Activated CD4-positive, alpha-beta T cell treated with anti-CD3 and anti-CD28 coated beads for 36 hours (primary cell): ENCODE data around the gene SRA1. TPM values are rescaled to one million over a fixed set of nuclear protein-coding genes. Genes with fewer than 3 reads are reported as not detected.
A peak's percentile ranks its signal among the peaks of the same experiment; 100 is the strongest.
"Not testable (repeated sequence)": the region's sequence is repeated elsewhere in the genome, so short reads cannot be mapped to it uniquely, and the experiment has no call there.

Source experiments
- ATAC-seq: fragments of 200-7000 bp; cut with Tn5 transposase; one replicate; pipeline ENCODE4 v1.10.0; 2021; ENCODE audit warnings: mild to moderate bottlenecking, moderate library complexity
- CTCF ChIA-PET: fragments of 350-600 bp; sonication (Branson Sonifier 250); formaldehyde crosslinking; loops from one replicate; lab custom pipeline; 2021; ENCODE audit warnings: antibody characterized with exemption; lab: Charles Lee
- POLR2A ChIA-PET: fragments of 350-600 bp; sonication (Branson Sonifier 250); formaldehyde crosslinking; loops from one replicate; lab custom pipeline; 2021; ENCODE audit warnings: antibody characterized with exemption, inconsistent platforms; lab: Charles Lee
- DNase-seq: peaks from one replicate; pipeline ENCODE4 v3.0.0-alpha.2; 2020
- H3K27ac Mint-ChIP-seq: one replicate; pipeline ENCODE4 v1.8.0; 2021; ENCODE audit warnings: mixed read lengths
- H3K27me3 Mint-ChIP-seq: one replicate; pipeline ENCODE4 v1.8.0; 2021; ENCODE audit warnings: mixed read lengths
- H3K36me3 Mint-ChIP-seq: one replicate; pipeline ENCODE4 v1.8.0; 2021; ENCODE audit warnings: low read depth, mixed read lengths
- H3K4me1 Mint-ChIP-seq: one replicate; pipeline ENCODE4 v1.8.0; 2021; ENCODE audit warnings: mixed read lengths
- H3K4me3 Mint-ChIP-seq: one replicate; pipeline ENCODE4 v1.8.0; 2021; ENCODE audit warnings: mild to moderate bottlenecking, moderate library complexity, mixed read lengths
- H3K9me3 Mint-ChIP-seq: one replicate; pipeline ENCODE4 v1.8.0; 2021; ENCODE audit warnings: low read depth, mixed read lengths
- intact Hi-C, 2 experiments: fragments of 100-400 bp; cut with DNase I in 1 of 2; cut with micrococcal nuclease in 1 of 2; formaldehyde crosslinking; loops; one replicate each; pipeline versions ENCODE4 v1.14.2 to v1.15.1; 2022 to 2024; cut with DNase I, micrococcal nuclease
- total RNA-seq, 2 experiments: library from RNA; stranded (reverse); gene quantifications; one replicate each; pipeline ENCODE4 v1.2.3, GENCODE V29; 2021

SRA1 gene
- total RNA-seq, 2 experiments from 2014 or later = 33.2 to 47.3 TPM

DNA sequence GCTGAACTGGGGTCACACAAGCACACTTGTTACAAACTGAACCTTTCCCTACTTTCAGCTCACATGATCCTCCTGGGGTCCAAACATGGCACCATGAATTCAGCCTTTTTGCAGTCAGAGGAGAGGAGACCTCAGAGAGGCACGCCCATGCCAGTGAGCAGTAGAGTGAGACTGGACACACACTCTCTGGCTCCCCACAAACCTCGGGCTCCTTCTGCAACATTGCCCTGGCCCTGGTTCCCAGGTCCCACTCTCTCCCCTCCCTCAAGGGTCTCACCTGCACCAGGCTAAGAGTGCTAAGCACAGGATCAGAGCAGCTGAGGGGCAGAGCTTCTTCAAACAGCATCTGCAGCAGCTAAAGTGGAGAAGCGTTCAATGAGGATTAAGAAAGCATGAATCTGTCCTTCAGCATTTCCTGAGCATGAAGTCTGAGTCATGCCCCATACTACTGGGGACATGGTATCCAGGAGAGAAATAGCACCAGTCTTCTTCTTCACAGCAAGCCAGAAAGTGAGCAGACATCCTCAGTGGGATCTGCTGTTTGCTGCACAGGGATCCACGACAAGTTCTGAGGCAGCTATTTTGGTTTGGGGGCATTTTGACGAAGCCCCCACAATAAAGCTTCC is 34.6 kb upstream of the SRA1 start:
- CTCF ChIA-PET = interaction anchor here (0.6 to 0.8 kb wide), 3 partner anchors 43 to 180 kb away, joined by 3 to 4 read pairs (median 4); no protein-coding TSS in a partner anchor
- DNase-seq = no peak
- intact Hi-C loops = no loop called here
- peaks cover 2% of the 10 kb centered on the region for H3K4me1 Mint-ChIP-seq
- H3K4me3 Mint-ChIP-seq = no peak overlapping the region
- no peak for ATAC-seq
- no peaks in the 10 kb centered on the region for H3K9me3 Mint-ChIP-seq
- H3K27ac Mint-ChIP-seq = no peak overlapping the region
- no peaks in the 10 kb centered on the region for H3K27me3 Mint-ChIP-seq
- no peaks in the 10 kb centered on the region for H3K36me3 Mint-ChIP-seq
- POLR2A ChIA-PET = no interaction called here

GRCh38 chr5:140590861-140591260 is 33.6 kb upstream of the SRA1 start:
- Mint-ChIP-seq H3K27ac (no peak overlapping the region), H3K9me3 (no peaks in the 10 kb centered on the region), H3K36me3 (no peaks in the 10 kb centered on the region), H3K27me3 (no peaks in the 10 kb centered on the region), H3K4me3 (no peak overlapping the region), H3K4me1 (peaks cover 2% of the 10 kb centered on the region)
- DNase-seq (no peak), ATAC-seq (no peak)
- CTCF ChIA-PET = no interaction called here
- intact Hi-C loops = no loop called here
- POLR2A ChIA-PET = no interaction called here

- intact Hi-C loops = no loop called here
- H3K36me3 Mint-ChIP-seq = no peaks in the 10 kb centered on the region
These were observed 31.2 kb upstream of the SRA1 start for GRCh38 chr5:140588311-140589070.

GRCh38 chr5:140587495-140587894 is 30.2 kb upstream of the SRA1 start:
- Mint-ChIP-seq H3K27ac (no peak overlapping the region), H3K4me3 (no peak overlapping the region), H3K27me3 (no peaks in the 10 kb centered on the region), H3K9me3 (peaks cover 2% of the 10 kb centered on the region), H3K4me1 (no peaks in the 10 kb centered on the region), H3K36me3 (no peaks in the 10 kb centered on the region)
- ATAC-seq (no peak), DNase-seq (no peak)
- ChIA-PET POLR2A (no interaction called here), CTCF (no interaction called here)
- intact Hi-C loops = no loop called here

More at GRCh38 chr5:140588311-140589070, 31.2 kb upstream of the SRA1 start:
- Mint-ChIP-seq H3K27ac (no peak overlapping the region), H3K4me3 (no peak overlapping the region), H3K27me3 (no peaks in the 10 kb centered on the region), H3K9me3 (peaks cover 2% of the 10 kb centered on the region), H3K4me1 (peaks cover 2% of the 10 kb centered on the region)
- no peak for ATAC-seq
- DNase-seq = no peak
- POLR2A ChIA-PET = no interaction called here
- CTCF ChIA-PET = no interaction called here

- H3K4me3 Mint-ChIP-seq, intact Hi-C loops, H3K4me1 Mint-ChIP-seq, H3K36me3 Mint-ChIP-seq, H3K27ac Mint-ChIP-seq, H3K9me3 Mint-ChIP-seq, H3K27me3 Mint-ChIP-seq, DNase-seq, ATAC-seq: not testable (repeated sequence)
- CTCF ChIA-PET = interaction anchor here (1.0 to 1.2 kb wide), 2 partner anchors 14 to 143 kb away, joined by 3 to 4 read pairs; partner anchors contain the start of gene SLC35A4
- POLR2A ChIA-PET = interaction anchor here (0.7 kb wide), 1 partner anchor 396 kb away, joined by 12 read pairs; no protein-coding TSS in a partner anchor
These were observed 22.0 kb upstream of the SRA1 start for GRCh38 chr5:140579188-140579747.

DNA sequence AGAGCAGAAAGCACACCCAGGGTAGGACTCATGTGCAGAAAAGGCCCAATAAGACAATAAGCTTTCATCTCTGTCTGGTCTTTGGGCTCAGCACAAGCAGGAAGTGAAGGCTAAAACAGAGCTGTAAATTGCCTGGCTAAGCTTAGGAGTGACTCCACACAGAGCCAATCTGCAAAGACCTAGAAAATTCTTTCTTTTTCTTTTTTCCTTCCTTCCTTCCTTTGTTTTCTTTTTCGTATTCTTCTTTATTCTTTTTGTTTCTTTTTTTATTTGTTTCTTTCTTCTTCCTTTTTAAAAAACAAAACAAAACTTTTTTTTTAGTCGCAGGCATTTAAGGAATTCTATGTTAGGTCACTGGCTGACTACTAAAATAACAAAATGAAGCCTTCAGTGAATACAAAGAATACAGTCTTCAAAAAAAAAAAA is 19.5 kb upstream of the SRA1 start:
- Mint-ChIP-seq H3K36me3 (no peaks in the 10 kb centered on the region), H3K27me3 (no peaks in the 10 kb centered on the region), H3K4me3 (no peak overlapping the region), H3K27ac (no peak overlapping the region), H3K9me3 (no peaks in the 10 kb centered on the region), H3K4me1 (no peaks in the 10 kb centered on the region)
- POLR2A ChIA-PET = interaction anchor here (0.7 kb wide), 1 partner anchor 213 kb away, joined by 3 read pairs; no protein-coding TSS in a partner anchor
- intact Hi-C loops = no loop called here
- no peak for DNase-seq
- CTCF ChIA-PET = interaction anchor here (0.9 to 1.4 kb wide), 4 partner anchors 11 to 143 kb away, joined by 3 to 4 read pairs (median 3); partner anchors contain the start of gene EIF4EBP3
- no peak for ATAC-seq

- ChIA-PET CTCF (interaction anchor here (1.4 kb wide), 1 partner anchor 59 kb away, joined by 4 read pairs; no protein-coding TSS in a partner anchor), POLR2A (no interaction called here)
- peaks cover under 1% of the 10 kb centered on the region for H3K4me1 Mint-ChIP-seq
- H3K27ac Mint-ChIP-seq = no peak overlapping the region
- DNase-seq = peak; percentile 54
- intact Hi-C loops = loop anchor here in 1 of 2 experiments (1.0 kb wide), 1 partner anchor 145 kb away; no protein-coding TSS in a partner anchor
- H3K4me3 Mint-ChIP-seq = no peak overlapping the region
- peaks cover 2% of the 10 kb centered on the region for H3K36me3 Mint-ChIP-seq
- H3K27me3 Mint-ChIP-seq = no peaks in the 10 kb centered on the region
- H3K9me3 Mint-ChIP-seq = no peaks in the 10 kb centered on the region
- ATAC-seq = no peak
These were observed 18.0 kb upstream of the SRA1 start for GRCh38 chr5:140575309-140575708.

DNA sequence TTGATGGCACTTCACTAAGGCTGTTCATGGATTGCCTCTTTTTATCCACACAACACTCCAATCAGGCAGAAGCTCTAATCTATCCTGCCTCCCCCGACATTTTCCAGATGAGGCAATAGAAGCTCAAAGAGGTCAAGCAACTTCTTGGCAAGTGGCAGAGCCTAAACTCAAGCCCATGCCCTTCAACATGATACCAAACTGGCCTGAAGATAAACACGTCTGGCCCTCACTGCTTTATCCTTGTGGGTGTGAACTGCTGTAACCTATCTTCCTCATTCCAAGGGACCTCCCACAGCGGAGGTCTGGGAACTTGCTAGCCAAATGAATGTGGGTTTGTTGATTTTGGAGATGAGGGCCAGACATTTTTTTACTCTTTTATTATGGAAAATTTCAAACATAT is 16.9 kb upstream of the SRA1 start:
- Mint-ChIP-seq H3K9me3 (no peaks in the 10 kb centered on the region), H3K4me1 (peaks cover 12% of the 10 kb centered on the region), H3K27ac (no peak overlapping the region), H3K36me3 (peaks cover 7% of the 10 kb centered on the region), H3K27me3 (no peaks in the 10 kb centered on the region), H3K4me3 (no peak overlapping the region)
- ATAC-seq (no peak), DNase-seq (no peak)
- intact Hi-C loops = no loop called here
- CTCF ChIA-PET = interaction anchor here (0.7 kb wide), 1 partner anchor 16 kb away, joined by 3 read pairs; no protein-coding TSS in a partner anchor
- POLR2A ChIA-PET = interaction anchor here (0.6 kb wide), 1 partner anchor 20 kb away, joined by 4 read pairs; no protein-coding TSS in a partner anchor

DNA sequence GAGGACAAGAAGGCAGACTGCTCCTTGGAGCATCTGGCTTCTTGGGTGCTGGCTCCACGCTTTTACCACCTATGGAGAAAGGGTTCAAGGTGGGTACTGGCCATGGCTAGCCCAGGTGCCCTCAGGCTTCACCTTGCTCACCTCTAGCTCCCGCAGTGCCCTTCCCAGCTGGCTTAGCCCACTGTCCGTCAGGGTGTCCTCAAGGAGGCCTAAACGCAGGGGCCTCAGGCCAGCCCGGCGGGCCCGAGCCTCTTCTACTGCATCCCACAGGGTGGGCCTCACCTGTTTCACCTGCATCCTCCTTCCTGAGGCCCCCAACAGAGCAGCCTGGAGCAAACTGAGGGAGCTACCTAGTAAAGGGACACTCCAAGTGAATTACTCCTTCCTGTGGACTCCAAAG is 16.4 kb upstream of the SRA1 start:
- POLR2A ChIA-PET = no interaction called here

GRCh38 chr5:140571105-140571504 is 13.8 kb upstream of the SRA1 start:
- intact Hi-C loops = no loop called here
- ChIA-PET CTCF (interaction anchor here (1.5 kb wide), 1 partner anchor 64 kb away, joined by 4 read pairs; no protein-coding TSS in a partner anchor), POLR2A (no interaction called here)
- no peak for ATAC-seq
- Mint-ChIP-seq H3K9me3 (no peaks in the 10 kb centered on the region), H3K27me3 (no peaks in the 10 kb centered on the region), H3K36me3 (peaks cover 32% of the 10 kb centered on the region), H3K4me3 (no peak overlapping the region), H3K4me1 (peaks cover 37% of the 10 kb centered on the region), H3K27ac (no peak overlapping the region)
- DNase-seq = no peak

More for the DNA sequence above, 16.4 kb upstream of the SRA1 start:
- ATAC-seq = no peak
- H3K4me1 Mint-ChIP-seq = peaks cover 16% of the 10 kb centered on the region
- CTCF ChIA-PET = no interaction called here
- H3K27me3 Mint-ChIP-seq = no peaks in the 10 kb centered on the region
- DNase-seq = no peak
- H3K36me3 Mint-ChIP-seq = peaks cover 10% of the 10 kb centered on the region
- H3K9me3 Mint-ChIP-seq = no peaks in the 10 kb centered on the region
- intact Hi-C loops = no loop called here
- H3K4me3 Mint-ChIP-seq = no peak overlapping the region
- no peak overlapping the region for H3K27ac Mint-ChIP-seq

DNA sequence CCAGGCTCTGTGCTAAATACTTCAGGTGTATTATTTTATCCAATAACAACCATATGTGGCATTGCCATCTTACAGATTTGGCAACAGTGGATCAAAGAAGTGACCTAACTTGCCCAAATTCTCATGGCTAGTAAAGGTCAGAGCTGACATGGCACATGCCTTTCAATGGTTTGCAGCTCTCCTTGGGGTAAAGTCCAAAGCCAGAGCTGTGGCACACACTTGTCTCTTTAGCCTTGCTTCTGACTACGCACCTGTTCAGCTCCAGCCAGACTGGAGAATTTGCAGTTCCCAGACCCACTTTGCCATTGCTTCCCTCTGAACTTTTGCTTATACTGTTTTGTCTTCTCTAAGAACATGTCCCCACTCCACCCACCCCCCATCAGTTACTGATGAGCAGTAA is 13.2 kb upstream of the SRA1 start:
- intact Hi-C loops = no loop called here
- peak overlapping the region; percentile 95 for H3K27ac Mint-ChIP-seq
- ChIA-PET POLR2A (interaction anchor here (0.6 kb wide), 1 partner anchor 395 kb away, joined by 3 read pairs; the partner anchor contains the start of gene CYSTM1), CTCF (interaction anchor here (0.7 to 1.1 kb wide), 2 partner anchors 10 to 860 kb away, joined by 3 to 5 read pairs; partner anchors contain the start of gene PCDHGA12)
- no peak for DNase-seq
- no peak overlapping the region for H3K4me3 Mint-ChIP-seq
- no peaks in the 10 kb centered on the region for H3K27me3 Mint-ChIP-seq
- no peak for ATAC-seq
- peaks cover 43% of the 10 kb centered on the region for H3K4me1 Mint-ChIP-seq
- H3K36me3 Mint-ChIP-seq = peaks cover 36% of the 10 kb centered on the region
- H3K9me3 Mint-ChIP-seq = no peaks in the 10 kb centered on the region
